ENCODE results near the gene PSMB8.
A peak's percentile ranks its signal among the peaks of the same experiment; 100 is the strongest.

PSMB8 gene

GRCh38 chr6:32847795-32848194 is 3.9 kb upstream of the PSMB8 start:
- H3K27me3 ChIP-seq (replicated peaks; ENCODE audit: control insufficient read depth, insufficient read depth, low read length, poor library complexity, severe bottlenecking) = no peaks in the 10 kb centered on the region
- DNase-seq = no peak
- peak overlapping the region; percentile 12 for H3K27ac ChIP-seq (ENCODE audit: insufficient read depth, low read length, poor library complexity, severe bottlenecking)
- H3K9me3 ChIP-seq (ENCODE audit: control insufficient read depth, low read length) = no peaks in the 10 kb centered on the region
- H3K36me3 ChIP-seq (ENCODE audit: control insufficient read depth, insufficient read depth, low read length) = peaks cover 48% of the 10 kb centered on the region
- peaks cover 77% of the 10 kb centered on the region for H3K4me1 ChIP-seq (ENCODE audit: control insufficient read depth, insufficient read depth, low read length, poor library complexity, severe bottlenecking)
- no peak overlapping the region for H3K4me3 ChIP-seq (ENCODE audit: insufficient read depth, low read depth, low read length, poor library complexity, severe bottlenecking)

DNA sequence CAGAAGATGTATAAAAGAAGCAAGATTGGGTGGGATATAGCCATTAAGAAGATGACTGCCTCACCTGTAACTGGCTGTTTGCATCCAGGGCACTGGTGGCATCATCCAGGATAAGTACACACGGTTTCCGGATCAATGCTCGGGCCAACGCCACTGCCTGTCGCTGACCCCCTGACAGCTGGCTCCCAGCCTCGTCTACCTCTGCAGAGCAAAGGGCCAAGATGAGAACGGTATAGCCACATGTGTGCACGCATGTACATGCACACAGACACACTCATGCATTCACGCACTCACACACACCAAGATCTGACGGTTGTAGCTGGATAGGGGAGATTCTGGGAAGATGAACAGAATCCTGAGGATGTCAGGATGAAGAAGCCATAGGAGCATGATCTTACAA is 3.2 kb upstream of the PSMB8 start:
- H3K27me3 ChIP-seq (replicated peaks; ENCODE audit: control insufficient read depth, insufficient read depth, low read length, poor library complexity, severe bottlenecking) = no peaks in the 10 kb centered on the region
- H3K36me3 ChIP-seq (ENCODE audit: control insufficient read depth, insufficient read depth, low read length) = peaks cover 52% of the 10 kb centered on the region
- peak overlapping the region; percentile 1 for H3K4me3 ChIP-seq (ENCODE audit: insufficient read depth, low read depth, low read length, poor library complexity, severe bottlenecking)
- H3K27ac ChIP-seq (ENCODE audit: insufficient read depth, low read length, poor library complexity, severe bottlenecking) = peak overlapping the region; percentile 96
- H3K4me1 ChIP-seq (ENCODE audit: control insufficient read depth, insufficient read depth, low read length, poor library complexity, severe bottlenecking) = peaks cover 79% of the 10 kb centered on the region
- no peak for DNase-seq
- H3K9me3 ChIP-seq (ENCODE audit: control insufficient read depth, low read length) = no peaks in the 10 kb centered on the region

DNA sequence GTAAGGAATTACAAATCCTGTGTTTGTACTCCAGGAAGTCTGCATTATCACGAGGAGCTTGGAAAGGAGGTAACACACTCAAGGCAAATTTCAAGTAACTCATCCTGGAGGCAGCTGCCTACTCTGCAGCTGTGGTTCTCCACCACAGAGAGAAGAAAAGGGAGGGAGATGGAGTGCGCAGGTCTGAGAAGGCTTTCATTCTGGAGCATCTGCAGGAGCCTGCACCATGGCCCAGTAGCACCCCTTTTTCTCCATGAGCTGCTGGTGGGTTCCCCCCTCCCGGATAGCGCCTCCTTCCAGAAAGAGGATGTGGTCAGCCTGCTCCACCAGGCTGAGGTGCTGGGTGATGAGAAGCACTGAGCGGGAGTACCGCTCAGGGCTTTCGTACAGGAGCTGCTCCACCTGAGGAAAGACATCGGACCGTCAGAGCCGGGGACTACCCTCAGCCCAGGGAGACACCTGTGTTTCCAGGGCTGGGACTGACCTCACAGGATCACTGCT is 1.6 kb upstream of the PSMB8 start:
- Histone ChIP-seq H3K36me3 (ENCODE audit: control insufficient read depth, insufficient read depth, low read length) (peaks cover 54% of the 10 kb centered on the region), H3K4me1 (ENCODE audit: control insufficient read depth, insufficient read depth, low read length, poor library complexity, severe bottlenecking) (peaks cover 79% of the 10 kb centered on the region), H3K27ac (ENCODE audit: insufficient read depth, low read length, poor library complexity, severe bottlenecking) (peak overlapping the region; percentile 96), H3K9me3 (ENCODE audit: control insufficient read depth, low read length) (no peaks in the 10 kb centered on the region), H3K27me3 (replicated peaks; ENCODE audit: control insufficient read depth, insufficient read depth, low read length, poor library complexity, severe bottlenecking) (no peaks in the 10 kb centered on the region), H3K4me3 (ENCODE audit: insufficient read depth, low read depth, low read length, poor library complexity, severe bottlenecking) (peak overlapping the region; percentile 89)
- DNase-seq = peak; percentile 21 to 36 (median 34)

- no peaks in the 10 kb centered on the region for H3K27me3 ChIP-seq (replicated peaks; ENCODE audit: control insufficient read depth, insufficient read depth, low read length, poor library complexity, severe bottlenecking)
- no peak for DNase-seq
- H3K27ac ChIP-seq (ENCODE audit: insufficient read depth, low read length, poor library complexity, severe bottlenecking) = peak overlapping the region; percentile 96
- peak overlapping the region; percentile 89 for H3K4me3 ChIP-seq (ENCODE audit: insufficient read depth, low read depth, low read length, poor library complexity, severe bottlenecking)
- no peaks in the 10 kb centered on the region for H3K9me3 ChIP-seq (ENCODE audit: control insufficient read depth, low read length)
- peaks cover 78% of the 10 kb centered on the region for H3K4me1 ChIP-seq (ENCODE audit: control insufficient read depth, insufficient read depth, low read length, poor library complexity, severe bottlenecking)
- peaks cover 48% of the 10 kb centered on the region for H3K36me3 ChIP-seq (ENCODE audit: control insufficient read depth, insufficient read depth, low read length)
These were observed 1.1 kb upstream of the PSMB8 start for GRCh38 chr6:32844839-32845383.

- no peaks in the 10 kb centered on the region for H3K27me3 ChIP-seq (replicated peaks; ENCODE audit: control insufficient read depth, insufficient read depth, low read length, poor library complexity, severe bottlenecking)
- DNase-seq = no peak
- peak overlapping the region; percentile 89 for H3K4me3 ChIP-seq (ENCODE audit: insufficient read depth, low read depth, low read length, poor library complexity, severe bottlenecking)
- no peaks in the 10 kb centered on the region for H3K9me3 ChIP-seq (ENCODE audit: control insufficient read depth, low read length)
- H3K36me3 ChIP-seq (ENCODE audit: control insufficient read depth, insufficient read depth, low read length) = peaks cover 37% of the 10 kb centered on the region
- peak overlapping the region; percentile 96 for H3K27ac ChIP-seq (ENCODE audit: insufficient read depth, low read length, poor library complexity, severe bottlenecking)
- H3K4me1 ChIP-seq (ENCODE audit: control insufficient read depth, insufficient read depth, low read length, poor library complexity, severe bottlenecking) = peaks cover 66% of the 10 kb centered on the region
These were observed 392 bp downstream of the PSMB8 start for GRCh38 chr6:32843331-32843978.

DNA sequence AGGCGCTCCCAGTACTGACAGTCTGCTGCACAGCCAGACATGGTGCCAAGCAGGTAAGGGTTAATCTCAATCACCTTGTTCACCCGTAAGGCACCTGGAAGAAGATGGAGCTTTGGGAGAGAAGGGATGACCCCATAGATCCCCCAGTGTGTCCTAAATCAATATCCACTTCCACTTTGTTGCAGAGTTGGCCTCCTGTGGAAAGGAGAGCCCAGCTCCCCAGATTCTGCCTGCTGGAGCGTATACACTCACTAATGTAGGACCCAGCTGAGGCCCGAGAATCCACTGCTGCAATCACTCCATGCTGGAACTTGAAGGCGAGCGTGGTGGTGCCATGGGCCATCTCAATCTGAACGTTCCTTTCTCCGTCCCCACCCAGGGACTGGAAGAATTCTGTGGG is 1.2 kb downstream of the PSMB8 start:
- no peak for DNase-seq
- H3K36me3 ChIP-seq (ENCODE audit: control insufficient read depth, insufficient read depth, low read length) = peaks cover 29% of the 10 kb centered on the region
- H3K9me3 ChIP-seq (ENCODE audit: control insufficient read depth, low read length) = no peaks in the 10 kb centered on the region
- H3K27me3 ChIP-seq (replicated peaks; ENCODE audit: control insufficient read depth, insufficient read depth, low read length, poor library complexity, severe bottlenecking) = no peaks in the 10 kb centered on the region
- peak overlapping the region; percentile 89 for H3K4me3 ChIP-seq (ENCODE audit: insufficient read depth, low read depth, low read length, poor library complexity, severe bottlenecking)
- H3K27ac ChIP-seq (ENCODE audit: insufficient read depth, low read length, poor library complexity, severe bottlenecking) = peak overlapping the region; percentile 96
- peaks cover 62% of the 10 kb centered on the region for H3K4me1 ChIP-seq (ENCODE audit: control insufficient read depth, insufficient read depth, low read length, poor library complexity, severe bottlenecking)

GRCh38 chr6:32842021-32842650 is 1.7 kb downstream of the PSMB8 start:
- Histone ChIP-seq H3K4me3 (ENCODE audit: insufficient read depth, low read depth, low read length, poor library complexity, severe bottlenecking) (peak overlapping the region; percentile 89), H3K4me1 (ENCODE audit: control insufficient read depth, insufficient read depth, low read length, poor library complexity, severe bottlenecking) (peaks cover 62% of the 10 kb centered on the region), H3K36me3 (ENCODE audit: control insufficient read depth, insufficient read depth, low read length) (peaks cover 24% of the 10 kb centered on the region), H3K27ac (ENCODE audit: insufficient read depth, low read length, poor library complexity, severe bottlenecking) (peak overlapping the region; percentile 96), H3K27me3 (replicated peaks; ENCODE audit: control insufficient read depth, insufficient read depth, low read length, poor library complexity, severe bottlenecking) (no peaks in the 10 kb centered on the region), H3K9me3 (ENCODE audit: control insufficient read depth, low read length) (no peaks in the 10 kb centered on the region)
- no peak for DNase-seq

DNA sequence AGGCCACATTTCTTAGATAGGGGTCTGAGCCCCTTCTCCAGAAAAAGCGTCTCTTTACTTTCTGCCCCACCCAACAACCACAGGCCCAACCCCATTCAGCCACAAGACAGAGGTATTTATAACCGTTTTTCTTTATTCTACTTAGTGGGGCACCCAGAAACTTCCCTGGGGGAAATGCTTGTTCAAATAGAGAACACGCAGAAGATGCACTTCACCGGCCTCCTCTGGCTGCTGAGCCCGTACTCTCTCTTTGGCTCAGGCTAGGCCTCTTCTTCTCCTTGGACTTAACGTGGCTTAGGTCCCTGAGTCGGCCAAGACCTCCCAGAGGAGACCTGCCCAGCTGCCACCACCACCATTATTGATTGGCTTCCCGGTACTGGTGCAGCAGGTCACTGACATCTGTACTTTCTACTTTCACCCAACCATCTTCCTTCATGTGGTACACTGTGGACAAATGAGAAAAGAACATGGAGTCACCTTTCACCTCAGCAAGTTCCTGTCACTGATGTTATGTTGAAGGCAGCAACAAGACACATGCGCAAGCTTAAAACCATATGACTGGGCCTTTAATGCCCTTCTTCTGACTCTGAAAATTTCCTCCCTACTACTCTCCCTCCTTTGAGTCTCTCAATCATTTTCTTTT is 3.1 kb downstream of the PSMB8 start:
- H3K36me3 ChIP-seq (ENCODE audit: control insufficient read depth, insufficient read depth, low read length) = peaks cover 19% of the 10 kb centered on the region
- no peaks in the 10 kb centered on the region for H3K9me3 ChIP-seq (ENCODE audit: control insufficient read depth, low read length)
- H3K4me3 ChIP-seq (ENCODE audit: insufficient read depth, low read depth, low read length, poor library complexity, severe bottlenecking) = no peak overlapping the region
- H3K4me1 ChIP-seq (ENCODE audit: control insufficient read depth, insufficient read depth, low read length, poor library complexity, severe bottlenecking) = peaks cover 52% of the 10 kb centered on the region
- peak overlapping the region; percentile 54 for H3K27ac ChIP-seq (ENCODE audit: insufficient read depth, low read length, poor library complexity, severe bottlenecking)
- DNase-seq = no peak
- H3K27me3 ChIP-seq (replicated peaks; ENCODE audit: control insufficient read depth, insufficient read depth, low read length, poor library complexity, severe bottlenecking) = no peaks in the 10 kb centered on the region

DNA sequence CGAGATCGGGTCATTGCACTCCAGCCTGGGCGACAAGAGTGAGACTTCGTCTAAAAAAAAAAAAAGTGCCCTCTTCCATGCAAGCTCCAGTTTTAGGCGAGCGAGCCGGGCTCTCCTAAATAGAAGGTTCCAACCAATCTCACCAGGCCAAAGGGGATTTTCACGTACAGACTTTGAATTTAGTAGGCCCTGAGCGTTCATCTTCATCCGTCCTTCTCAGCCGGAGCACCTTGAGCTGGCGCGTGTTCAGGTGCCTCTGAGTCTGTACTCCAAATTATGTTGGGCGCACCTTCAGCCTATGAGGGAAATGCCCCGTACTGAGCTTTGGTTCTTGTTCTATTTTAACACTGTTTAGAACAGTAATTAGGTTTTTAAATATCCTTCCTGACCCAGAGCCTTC is 4.5 kb downstream of the PSMB8 start:
- Histone ChIP-seq H3K4me1 (ENCODE audit: control insufficient read depth, insufficient read depth, low read length, poor library complexity, severe bottlenecking) (peaks cover 46% of the 10 kb centered on the region), H3K9me3 (ENCODE audit: control insufficient read depth, low read length) (no peaks in the 10 kb centered on the region), H3K4me3 (ENCODE audit: insufficient read depth, low read depth, low read length, poor library complexity, severe bottlenecking) (no peak overlapping the region), H3K27ac (ENCODE audit: insufficient read depth, low read length, poor library complexity, severe bottlenecking) (no peak overlapping the region), H3K36me3 (ENCODE audit: control insufficient read depth, insufficient read depth, low read length) (peaks cover 33% of the 10 kb centered on the region), H3K27me3 (replicated peaks; ENCODE audit: control insufficient read depth, insufficient read depth, low read length, poor library complexity, severe bottlenecking) (no peaks in the 10 kb centered on the region)
- DNase-seq = no peak

All from effector memory CD4-positive, alpha-beta T cell (primary cell).